A549 (cell line): Measurements from ENCODE around the gene PTX4.

Experiments
- CHD4 ChIP-seq: fragments of 200-600 bp; sonication (generic); IDR thresholded peaks from 2 replicates; pipeline ENCODE4 v1.6.1; 2016; ENCODE audit warnings: antibody characterized with exemption, mild to moderate bottlenecking, borderline replicate concordance
- JUNB ChIP-seq: fragments of >200 bp; sonication (Bioruptor Twin); formaldehyde crosslinking; IDR thresholded peaks from 2 replicates; pipeline ENCODE4 v1.6.1; 2016
- POLR2A ChIP-seq: IDR thresholded peaks from 2 replicates; pipeline ENCODE4 v1.6.1; 2012; ENCODE audit warnings: mild to moderate bottlenecking, low read length
- POLR2AphosphoS2 ChIP-seq: conservative IDR thresholded peaks from 2 replicates; pipeline ENCODE4 v1.6.1; 2012; ENCODE audit warnings: low read length, improper control_type of control experiment, inconsistent platforms
- RFX5 ChIP-seq: fragments of 450-650 bp; IDR thresholded peaks from 2 replicates; pipeline ENCODE4 v1.7.1; 2014; ENCODE audit warnings: antibody characterized with exemption, mild to moderate bottlenecking, moderate library complexity
- SREBF2 ChIP-seq: fragments of 450-650 bp; IDR thresholded peaks from 2 replicates; pipeline ENCODE4 v1.6.1; 2014; ENCODE audit warnings: mild to moderate bottlenecking, moderate library complexity
- TF ChIP-seq, protein P1 (sequence below): fragments of 250-450 bp; sonication (Bioruptor Pico); IDR thresholded peaks from 2 replicates; pipeline ENCODE4 v1.5.0; 2021; ENCODE audit warnings: mild to moderate bottlenecking, moderate library complexity, borderline replicate concordance
- TF ChIP-seq, protein P2 (sequence below): fragments of >200 bp; sonication (Bioruptor Twin); formaldehyde crosslinking; IDR thresholded peaks from 3 replicates; pipeline ENCODE4 v1.5.1; 2016

DNA sequence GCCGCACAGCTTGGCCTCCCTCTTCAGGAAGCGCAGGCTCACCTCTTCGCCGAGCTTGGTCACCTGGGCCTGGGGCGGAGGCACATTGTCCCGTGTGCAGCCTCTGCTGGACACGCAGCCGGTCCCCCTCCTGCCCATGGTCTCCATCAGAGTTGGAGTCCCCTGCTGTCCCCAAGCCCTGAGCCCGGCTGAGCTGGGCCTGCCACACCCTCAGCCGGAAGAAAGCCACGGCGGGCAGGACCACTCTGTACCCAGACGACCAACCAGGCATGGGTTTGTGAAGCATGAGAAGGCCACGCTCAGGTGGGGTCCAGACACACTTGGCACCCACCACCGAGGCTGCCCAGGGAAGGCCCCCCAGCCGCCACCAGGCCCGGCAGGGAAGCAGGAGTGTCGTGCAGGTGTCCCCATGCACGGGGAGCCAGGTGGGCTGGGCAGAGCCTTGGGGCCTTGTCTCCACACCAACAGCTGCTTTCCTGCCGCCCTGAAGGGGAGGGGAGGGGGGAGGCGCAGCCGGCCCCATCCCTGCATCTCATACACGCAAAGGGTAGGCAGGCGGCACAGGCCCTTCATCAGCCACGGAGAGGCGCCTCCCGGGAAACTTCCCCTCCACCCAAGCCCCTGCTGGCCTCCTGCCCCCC lies 49.6 kb downstream of the PTX4 start:
- TF ChIP-seq SREBF2 = no peak
- no peak for TF ChIP-seq RFX5
- TF ChIP-seq POLR2A = no peak
- no peak for TF ChIP-seq POLR2AphosphoS2
- TF ChIP-seq, protein P1, sequence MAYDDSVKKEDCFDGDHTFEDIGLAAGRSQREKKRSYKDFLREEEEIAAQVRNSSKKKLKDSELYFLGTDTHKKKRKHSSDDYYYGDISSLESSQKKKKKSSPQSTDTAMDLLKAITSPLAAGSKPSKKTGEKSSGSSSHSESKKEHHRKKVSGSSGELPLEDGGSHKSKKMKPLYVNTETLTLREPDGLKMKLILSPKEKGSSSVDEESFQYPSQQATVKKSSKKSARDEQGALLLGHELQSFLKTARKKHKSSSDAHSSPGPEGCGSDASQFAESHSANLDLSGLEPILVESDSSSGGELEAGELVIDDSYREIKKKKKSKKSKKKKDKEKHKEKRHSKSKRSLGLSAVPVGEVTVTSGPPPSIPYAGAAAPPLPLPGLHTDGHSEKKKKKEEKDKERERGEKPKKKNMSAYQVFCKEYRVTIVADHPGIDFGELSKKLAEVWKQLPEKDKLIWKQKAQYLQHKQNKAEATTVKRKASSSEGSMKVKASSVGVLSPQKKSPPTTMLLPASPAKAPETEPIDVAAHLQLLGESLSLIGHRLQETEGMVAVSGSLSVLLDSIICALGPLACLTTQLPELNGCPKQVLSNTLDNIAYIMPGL (CRISPR knock-in tag) = no peak
- no peak for TF ChIP-seq JUNB
- TF ChIP-seq CHD4 = no peak
- TF ChIP-seq, protein P2, sequence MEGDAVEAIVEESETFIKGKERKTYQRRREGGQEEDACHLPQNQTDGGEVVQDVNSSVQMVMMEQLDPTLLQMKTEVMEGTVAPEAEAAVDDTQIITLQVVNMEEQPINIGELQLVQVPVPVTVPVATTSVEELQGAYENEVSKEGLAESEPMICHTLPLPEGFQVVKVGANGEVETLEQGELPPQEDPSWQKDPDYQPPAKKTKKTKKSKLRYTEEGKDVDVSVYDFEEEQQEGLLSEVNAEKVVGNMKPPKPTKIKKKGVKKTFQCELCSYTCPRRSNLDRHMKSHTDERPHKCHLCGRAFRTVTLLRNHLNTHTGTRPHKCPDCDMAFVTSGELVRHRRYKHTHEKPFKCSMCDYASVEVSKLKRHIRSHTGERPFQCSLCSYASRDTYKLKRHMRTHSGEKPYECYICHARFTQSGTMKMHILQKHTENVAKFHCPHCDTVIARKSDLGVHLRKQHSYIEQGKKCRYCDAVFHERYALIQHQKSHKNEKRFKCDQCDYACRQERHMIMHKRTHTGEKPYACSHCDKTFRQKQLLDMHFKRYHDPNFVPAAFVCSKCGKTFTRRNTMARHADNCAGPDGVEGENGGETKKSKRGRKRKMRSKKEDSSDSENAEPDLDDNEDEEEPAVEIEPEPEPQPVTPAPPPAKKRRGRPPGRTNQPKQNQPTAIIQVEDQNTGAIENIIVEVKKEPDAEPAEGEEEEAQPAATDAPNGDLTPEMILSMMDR = no peak
